Right lobe of liver (tissue), 6 donors: ENCODE results near the gene NDUFA3. TPM values are rescaled to one million over a fixed set of nuclear protein-coding genes. Genes with fewer than 3 reads are reported as not detected.

ENCODE experiments used
- ATAC-seq, 4 donors: fragments of 200-7000 bp; cut with Tn5 transposase; one replicate each; pipeline ENCODE4 v1.9.1; 2020; ENCODE audit warnings: mild to moderate bottlenecking in 4 of 4, moderate library complexity in 4 of 4
- DNase-seq, 3 donors: peaks; one replicate each; pipeline ENCODE4 v3.0.0-alpha.2; 2020
- H3K27ac ChIP-seq, 3 donors: fragments of 200-600 bp; one replicate each; pipeline ENCODE4 v1.8.0; 2022
- H3K27me3 ChIP-seq, 2 donors: fragments of 200-600 bp; one replicate each; pipeline ENCODE4 v1.8.0; 2022
- H3K36me3 ChIP-seq, 4 donors: fragments of 200-600 bp; sonication (generic) in 1 of 4; one replicate each; pipeline versions ENCODE4 v1.5.1 to v1.8.0; 2017 to 2022; ENCODE audit warnings: control low read depth in 1 of 4
- H3K4me1 ChIP-seq, 4 donors: fragments of 200-600 bp; sonication (generic) in 1 of 4; one replicate each; pipeline versions ENCODE4 v1.5.1 to v1.8.0; 2017 to 2022; ENCODE audit warnings: control low read depth in 1 of 4
- H3K4me3 ChIP-seq, 3 donors: fragments of 200-600 bp; one replicate each; pipeline ENCODE4 v1.8.0; 2022
- H3K9me3 ChIP-seq, 4 donors: fragments of 200-600 bp; sonication (generic) in 1 of 4; one replicate each; pipeline versions ENCODE4 v1.5.1 to v1.8.0; 2017 to 2022; ENCODE audit warnings: control low read depth in 1 of 4
- CTCF ChIP-seq, 4 donors: fragments of 200-600 bp in 3 of 4; fragments of 450-650 bp in 1 of 4; IDR thresholded peaks; one replicate each; pipeline versions ENCODE4 v1.5.1 to v1.8.0; 2016 to 2022; ENCODE audit warnings: antibody characterized with exemption in 4 of 4, mild to moderate bottlenecking in 2 of 4
- POLR2A ChIP-seq: fragments of 450-650 bp; IDR thresholded peaks from one replicate; pipeline ENCODE4 v1.6.1; 2017; ENCODE audit warnings: antibody characterized with exemption, mild to moderate bottlenecking
- WGBS: methylation state at CpG from one replicate; pipeline ENCODE4 v1.1.6; 2018; ENCODE audit warnings: low coverage, low lambda C conversion rate; ENCODE audit not compliant: insufficient coverage; ENCODE audit errors: missing lambda C conversion rate; 5-methylcytosine and 5-hydroxymethylcytosine counted together
- intact Hi-C, 2 donors: fragments of 100-400 bp; cut with DNase I; formaldehyde crosslinking; loops; one replicate each; pipeline versions ENCODE4 v1.11.2 to v1.14.1; 2022
- total RNA-seq, 6 experiments: library from RNA; depleted of rRNA in 2 of 6; stranded (reverse); fragments of >200 nt in 2 of 6; fragmentation: NEBNext Ultra II Directional in 3 of 6; extraction: Animal tissue kit (Norgen Biotek cat#: 25700) in 3 of 6; gene quantifications; one replicate each; pipeline versions ENCODE4 v1.1.0 to v1.2.4, GENCODE V29; 2016 to 2023
- donor health status: DM: no; HTN: yes; CAD: no.
- donor health status: DM: no; HTN: no; CAD: no.
- donor health status: DM: no; HTN: no; CAD: no.
- donor health status: DM: no; HTN: yes; CAD: no.
- donor health status: DM: no; HTN: yes; CAD: no.

Gene NDUFA3
- total RNA-seq, 6 experiments from 2014 or later, result 29.2 to 77.3 (median 70.1) TPM

- peaks cover 4 to 68% (median 27%) of the 10 kb centered on the region in 4 donors for H3K36me3 ChIP-seq
- H3K27me3 ChIP-seq, result no peaks in the 10 kb centered on the region
- no peak for TF ChIP-seq POLR2A
- TF ChIP-seq CTCF (IDR thresholded peaks at IDR 0.05), result no peak
- peaks cover 0 to 19% (median 3%) of the 10 kb centered on the region in 4 donors for H3K4me1 ChIP-seq
- ATAC-seq, result no peak
- H3K4me3 ChIP-seq, result no peak overlapping the region
- no peak for DNase-seq
- no peaks in the 10 kb centered on the region for H3K9me3 ChIP-seq
- 86% methylated on average over 4 of the region's 11 CpGs for WGBS
- intact Hi-C loops, result no loop called here
- H3K27ac ChIP-seq, result no peak overlapping the region
Measured at GRCh38 chr19:54156490-54156889, 53.8 kb downstream of the NDUFA3 start.

DNA sequence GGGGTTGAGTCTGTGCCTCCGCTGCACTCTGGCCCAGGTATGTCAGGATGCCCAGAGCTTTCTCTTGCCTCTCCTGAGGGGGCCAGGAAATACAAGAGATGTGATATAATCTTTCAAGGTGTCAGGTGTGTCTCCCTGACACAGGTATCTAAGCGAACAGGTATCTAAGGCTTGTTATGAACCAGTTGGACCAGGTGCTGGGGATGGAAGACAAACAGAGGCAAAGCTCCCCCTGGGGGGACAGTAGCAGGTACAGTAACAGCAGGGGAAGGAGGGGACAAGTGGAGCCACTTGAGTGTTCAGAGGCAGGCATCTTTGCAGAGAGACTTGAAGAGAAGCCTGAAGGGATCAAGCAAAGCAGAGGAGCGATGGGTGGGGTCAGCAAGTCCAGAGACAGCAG, 54.3 kb downstream of the NDUFA3 start:
- Histone ChIP-seq H3K4me3 (no peak overlapping the region), H3K27ac (no peak overlapping the region), H3K9me3 (no peaks in the 10 kb centered on the region), H3K4me1 (peaks cover 0 to 22% (median 3%) of the 10 kb centered on the region in 4 donors), H3K36me3 (peaks cover 4 to 63% (median 27%) of the 10 kb centered on the region in 4 donors), H3K27me3 (no peaks in the 10 kb centered on the region)
- no peak for ATAC-seq
- 100% methylated on average over 2 of the region's 3 CpGs for WGBS
- intact Hi-C loops, result no loop called here
- no peak for TF ChIP-seq CTCF (IDR thresholded peaks at IDR 0.05)
- no peak for DNase-seq

Other genes starting within 250 kb of the NDUFA3 start
- gene MYADM, start 235.0 kb upstream of the NDUFA3 start, total RNA-seq, result 10 to 100 TPM; 15.4 to 38.3 (median 20.9) TPM
- gene PRKCG, start 220.7 kb upstream of the NDUFA3 start, total RNA-seq, result not detected
- not detected for gene CACNG7, start 193.6 kb upstream of the NDUFA3 start, total RNA-seq
- gene CACNG8, start 139.9 kb upstream of the NDUFA3 start, total RNA-seq, result under 1 TPM in 1 of 6 experiments, not detected in 5; 0.02 TPM
- gene CACNG6, start 111.2 kb upstream of the NDUFA3 start, total RNA-seq, result not detected
- gene VSTM1, start 39.0 kb upstream of the NDUFA3 start, total RNA-seq, result under 1 TPM in 1 of 6 experiments, not detected in 5; 0.37 TPM
- gene TARM1, start 21.5 kb upstream of the NDUFA3 start, total RNA-seq, result not detected
- 1 to 10 TPM in 3 of 6 experiments, under 1 TPM in 3; 0.53 to 2.6 (median 1.0) TPM for gene OSCAR, start 2.1 kb upstream of the NDUFA3 start, total RNA-seq
- 1 to 10 TPM; 3.5 to 8.2 (median 5.7) TPM for gene TFPT, start 12.8 kb downstream of the NDUFA3 start, total RNA-seq
- 10 to 100 TPM; 22.1 to 34.9 (median 27.9) TPM for gene PRPF31, start 12.9 kb downstream of the NDUFA3 start, total RNA-seq
- 10 to 100 TPM in 5 of 6 experiments, 1 to 10 TPM in 1; 7.1 to 21.6 (median 15.5) TPM for gene CNOT3, start 34.9 kb downstream of the NDUFA3 start, total RNA-seq
- gene LENG1, start 56.9 kb downstream of the NDUFA3 start, total RNA-seq, result 1 to 10 TPM; 1.2 to 3.5 (median 3.2) TPM
- gene TMC4, start 70.3 kb downstream of the NDUFA3 start, total RNA-seq, result 1 to 10 TPM in 3 of 6 experiments, under 1 TPM in 3; 0.18 to 2.4 (median 1.1) TPM
- gene MBOAT7, start 86.7 kb downstream of the NDUFA3 start, total RNA-seq, result 10 to 100 TPM; 26.6 to 57.7 (median 32.9) TPM
- 10 to 100 TPM; 11.8 to 31.9 (median 17.9) TPM for gene TSEN34, start 88.5 kb downstream of the NDUFA3 start, total RNA-seq
- 100 to 1,000 TPM; 399 to 706 (median 486) TPM for gene RPS9, start 98.0 kb downstream of the NDUFA3 start, total RNA-seq
- 1 to 10 TPM; 1.3 to 8.7 (median 6.2) TPM for gene LILRB3, start 120.2 kb downstream of the NDUFA3 start, total RNA-seq
- 1 to 10 TPM in 3 of 6 experiments, under 1 TPM in 3; 0.61 to 4.9 (median 0.98) TPM for gene LILRA6, start 139.9 kb downstream of the NDUFA3 start, total RNA-seq
- 10 to 100 TPM in 2 of 6 experiments, 1 to 10 TPM in 4; 2.7 to 19.7 (median 8.4) TPM for gene LILRB5, start 154.4 kb downstream of the NDUFA3 start, total RNA-seq
- gene LILRB2, start 178.3 kb downstream of the NDUFA3 start, total RNA-seq, result 1 to 10 TPM; 1.6 to 9.8 (median 3.0) TPM
- gene LILRA5, start 210.3 kb downstream of the NDUFA3 start, total RNA-seq, result 1 to 10 TPM in 5 of 6 experiments, under 1 TPM in 1; 0.98 to 4.3 (median 1.9) TPM
- 1 to 10 TPM in 1 of 6 experiments, under 1 TPM in 2, not detected in 3; 0.12 to 1.2 (median 0.78) TPM for gene LILRA4, start 236.3 kb downstream of the NDUFA3 start, total RNA-seq